HG02943 (cell line): Measurements from ENCODE around the gene ZXDC.

Experiments
- ATAC-seq: cut with Tn5 transposase; IDR thresholded peaks from one replicate; pipeline ENCODE4 v1.9.1; 2021; ENCODE audit warnings: mild to moderate bottlenecking, low read depth, moderate library complexity; ENCODE audit not compliant: unreplicated experiment

The ZXDC gene

DNA sequence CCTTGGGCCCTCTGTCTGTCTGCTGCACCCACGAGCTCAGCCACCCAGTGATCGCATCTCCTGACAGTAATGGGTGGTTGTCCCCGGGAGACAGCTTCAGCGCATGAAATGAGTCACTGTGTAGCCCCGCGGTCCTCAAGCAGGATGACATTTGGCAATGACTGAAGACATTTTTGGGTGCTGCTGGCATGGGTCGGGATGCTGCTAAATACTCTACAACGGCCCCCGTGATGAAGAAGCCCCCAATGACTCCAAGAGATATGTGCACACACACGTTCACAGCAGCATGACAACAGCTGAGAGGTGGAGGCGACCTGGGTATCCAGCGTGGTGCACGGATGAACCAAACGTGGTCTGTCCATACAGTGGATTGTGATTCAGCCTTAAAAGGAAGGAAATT is 17.4 kb upstream of the ZXDC start:
- ATAC-seq = no peak

GRCh38 chr3:126491221-126492013 is 15.7 kb upstream of the ZXDC start:
- ATAC-seq = no peak

DNA sequence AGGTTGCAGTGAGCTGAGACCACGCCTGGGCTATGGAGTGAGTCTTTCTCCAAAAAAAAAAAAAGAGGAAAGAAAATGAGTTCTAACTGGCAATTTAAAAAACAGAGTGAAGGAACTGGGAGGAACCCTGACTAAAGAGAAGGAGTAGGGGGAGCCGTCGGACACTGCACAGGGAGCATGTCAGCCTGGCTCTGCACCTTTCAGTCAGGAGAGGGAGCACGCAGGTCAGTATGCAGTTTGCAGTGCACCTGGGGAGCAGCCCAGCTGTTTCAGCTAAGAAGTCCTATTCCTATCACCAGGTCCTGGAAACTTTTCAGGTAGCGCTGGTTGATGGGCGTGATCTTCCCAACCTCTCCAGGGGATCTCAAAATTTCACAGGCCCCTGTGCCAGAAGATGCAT is 14.9 kb upstream of the ZXDC start:
- no peak for ATAC-seq

DNA sequence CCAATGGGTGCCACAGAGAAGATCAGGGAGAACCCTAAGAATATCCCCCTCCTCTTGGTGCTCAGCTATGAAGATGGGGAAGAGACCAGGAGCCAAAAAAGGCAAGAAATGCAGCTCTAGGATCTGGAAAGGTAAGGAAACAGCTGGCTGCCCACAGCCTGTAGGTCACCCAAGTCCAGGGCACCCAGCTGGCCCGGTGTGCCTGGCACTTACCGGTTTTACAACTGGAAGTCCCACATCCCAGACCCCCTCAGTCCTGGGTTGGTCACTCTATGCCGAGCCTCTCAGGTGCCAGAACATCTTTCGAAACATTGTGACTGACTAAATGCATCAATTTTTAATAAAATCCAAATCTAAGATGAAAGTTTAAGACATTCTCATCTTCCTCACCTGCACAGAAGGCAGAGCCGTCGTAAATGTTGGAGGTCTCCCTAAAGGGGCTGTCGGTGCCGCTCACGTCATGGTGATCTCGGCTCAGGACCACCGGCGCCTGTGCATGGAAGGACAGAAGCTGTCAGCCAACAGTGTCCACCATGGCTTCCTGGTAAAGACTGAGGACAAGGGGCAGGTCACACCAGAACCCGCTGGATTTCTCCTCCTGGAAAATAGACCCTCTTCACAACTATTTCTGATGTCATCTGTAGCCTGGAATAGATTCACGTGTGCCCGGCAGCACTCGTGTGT is 13.3 kb upstream of the ZXDC start:
- ATAC-seq = no peak

DNA sequence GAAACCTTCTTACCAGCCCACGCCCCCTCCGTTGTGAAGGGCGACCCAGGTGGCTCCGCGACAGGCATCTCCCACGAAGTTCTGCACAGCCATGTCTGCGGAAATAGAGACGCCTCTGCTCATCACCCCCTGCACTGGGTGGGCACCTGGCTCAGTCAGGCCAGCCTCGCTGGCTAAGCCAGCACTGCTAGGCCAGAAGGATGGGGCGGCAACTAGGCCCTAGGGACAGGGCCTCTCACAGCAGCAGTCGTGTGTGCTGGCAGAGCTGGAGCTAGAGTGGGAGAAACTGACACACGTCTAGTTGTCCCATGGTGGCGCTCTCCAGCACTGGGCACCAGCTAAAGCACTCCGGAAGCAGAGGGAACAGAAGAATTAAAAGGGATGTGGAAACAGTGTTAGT is 12.5 kb upstream of the ZXDC start:
- no peak for ATAC-seq

DNA sequence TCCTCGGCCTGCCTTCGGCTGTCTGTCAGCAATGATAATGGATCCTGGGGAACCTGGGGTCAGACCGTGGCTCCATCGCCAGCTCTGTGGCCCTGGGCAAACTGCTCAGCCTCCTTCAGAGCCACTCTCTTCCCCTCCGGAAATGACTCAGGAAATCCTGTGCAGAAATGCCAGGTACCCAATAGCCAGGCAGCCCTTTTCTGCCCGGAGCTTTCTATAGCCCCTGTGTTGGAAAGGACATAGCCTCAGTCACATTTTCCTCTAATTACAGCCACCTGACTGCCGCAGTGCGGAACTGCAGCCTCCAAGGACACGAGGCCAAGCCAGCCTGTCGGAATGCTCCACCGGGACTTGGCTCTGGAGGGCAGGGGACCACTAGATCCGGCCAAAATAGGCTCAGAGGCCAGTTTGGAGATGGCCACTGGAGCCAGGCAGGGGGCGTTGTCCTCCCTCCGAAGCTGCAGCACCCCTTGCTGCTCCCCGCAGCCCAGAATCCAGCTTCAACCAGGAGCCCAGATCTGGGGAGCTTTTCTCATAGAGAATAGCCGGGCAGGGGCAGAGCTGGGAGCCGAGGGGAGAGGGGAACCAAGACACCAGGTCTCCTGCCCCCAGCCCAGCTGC is 11.6 kb upstream of the ZXDC start:
- ATAC-seq = no peak

GRCh38 chr3:126486360-126486847 is 10.7 kb upstream of the ZXDC start:
- ATAC-seq = no peak

DNA sequence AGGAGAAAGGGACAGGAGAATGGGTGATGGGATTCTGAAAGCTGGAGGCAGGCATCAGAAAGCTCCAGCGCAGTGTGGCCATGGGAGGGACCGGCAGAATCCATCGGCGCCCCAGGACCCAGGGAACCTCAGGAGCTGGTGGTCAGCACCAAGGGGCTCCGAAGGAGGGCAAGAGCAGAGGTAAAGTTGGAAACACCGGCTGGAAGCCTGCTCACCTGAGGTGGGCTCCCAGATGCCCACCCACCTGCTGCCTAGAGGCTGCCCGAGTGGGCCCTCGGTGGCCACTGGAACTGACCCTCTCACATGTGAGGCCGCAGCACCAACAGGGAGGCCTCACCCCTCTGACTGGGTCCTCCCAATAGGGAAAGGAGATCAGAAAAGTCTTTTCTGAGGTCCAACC is 10.3 kb upstream of the ZXDC start:
- ATAC-seq = no peak

DNA sequence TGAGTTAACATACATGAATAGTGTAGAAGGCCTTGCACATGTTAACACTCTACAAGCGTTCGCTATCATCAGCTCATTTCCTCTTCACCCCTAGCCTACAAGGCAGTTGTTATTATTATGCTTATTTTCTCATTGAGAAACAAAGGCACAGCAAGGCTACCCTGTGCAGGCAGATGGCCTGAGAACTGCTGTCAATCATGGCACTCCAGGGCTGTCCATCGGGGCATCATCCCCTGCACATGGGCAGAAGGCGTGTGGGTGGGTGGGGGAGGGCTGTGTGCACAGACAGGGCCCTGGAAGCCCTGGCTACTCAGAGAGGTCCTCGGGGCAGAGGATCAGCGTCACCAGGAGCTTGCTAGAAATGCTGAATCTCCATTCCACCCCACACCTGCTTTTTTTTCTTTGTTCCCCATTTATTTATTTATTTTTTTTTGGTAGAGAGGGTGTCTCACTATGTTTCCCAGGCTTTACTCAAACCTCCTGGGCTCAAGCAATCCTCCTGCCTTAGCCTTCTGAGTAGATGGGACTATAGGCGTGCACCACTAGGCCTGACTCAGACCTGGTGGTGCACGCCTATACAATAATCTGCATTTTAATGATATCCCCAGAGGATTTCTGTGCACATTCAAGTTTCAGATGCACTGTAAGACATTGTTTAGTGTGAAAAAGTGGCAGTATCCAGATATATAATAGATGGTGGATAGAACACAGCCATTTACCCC is 9.6 kb upstream of the ZXDC start:
- ATAC-seq = no peak

- no peak for ATAC-seq
These were observed 9.0 kb upstream of the ZXDC start for GRCh38 chr3:126484662-126485061.

GRCh38 chr3:126484148-126484547 is 8.5 kb upstream of the ZXDC start:
- ATAC-seq = no peak

- ATAC-seq = no peak
These were observed 7.7 kb upstream of the ZXDC start for GRCh38 chr3:126483321-126483761.

- no peak for ATAC-seq
These were observed 7.0 kb upstream of the ZXDC start for GRCh38 chr3:126482503-126483255.

DNA sequence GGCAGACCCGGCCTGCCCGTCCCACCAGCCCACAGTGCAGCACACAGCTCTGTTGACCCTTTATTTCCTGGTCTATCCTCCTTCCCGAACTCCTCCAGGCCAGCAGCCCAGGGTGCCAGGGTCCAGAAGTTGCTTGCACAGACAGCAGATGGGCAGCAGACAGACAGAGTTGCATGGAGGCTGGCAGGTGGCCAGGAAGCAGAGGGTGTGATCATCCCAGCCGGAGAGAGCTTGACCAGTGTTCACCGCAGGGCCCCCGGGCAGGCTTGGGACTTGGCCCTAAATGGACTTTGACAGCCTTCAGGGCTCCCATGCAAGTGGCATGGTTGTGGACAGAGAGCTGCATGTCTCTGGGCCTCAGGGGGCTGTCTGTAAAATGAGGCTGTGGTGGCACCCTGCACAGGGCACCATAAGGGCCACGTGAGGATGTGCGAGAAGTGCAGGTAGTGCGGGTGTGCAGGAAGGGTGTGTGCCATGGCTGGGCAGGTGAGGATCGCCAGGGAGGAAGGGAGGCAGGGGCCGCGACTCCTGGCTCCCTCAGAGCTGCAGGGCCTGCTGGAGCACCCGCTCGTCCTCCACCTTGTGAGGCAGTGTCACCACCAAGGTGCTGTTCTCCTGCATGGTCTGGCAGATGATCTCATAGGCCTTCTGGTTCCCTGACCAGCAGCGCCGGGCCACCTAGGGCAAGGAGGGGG is 6.3 kb upstream of the ZXDC start:
- no peak for ATAC-seq

- ATAC-seq = no peak
These were observed 5.2 kb upstream of the ZXDC start for GRCh38 chr3:126480861-126481260.

DNA sequence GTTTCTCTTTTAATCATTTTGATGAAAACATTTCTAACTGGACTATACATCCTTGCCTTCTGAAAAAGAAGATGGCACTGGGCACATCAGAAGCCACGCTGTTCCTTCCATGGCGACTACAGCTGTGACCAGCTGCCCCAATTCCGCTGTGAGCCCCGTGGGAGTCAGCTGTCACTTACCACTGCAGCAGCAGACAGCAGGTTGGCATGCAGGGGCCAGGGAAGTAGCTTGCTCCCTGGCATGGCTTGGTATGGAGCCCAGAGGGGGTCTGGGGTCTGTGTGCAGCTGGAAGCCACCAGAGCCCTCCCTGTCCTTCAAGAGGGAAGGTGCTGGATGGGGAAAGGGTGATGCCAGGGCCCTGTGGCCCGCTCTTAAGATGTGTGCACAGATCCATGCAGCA is 4.5 kb upstream of the ZXDC start:
- ATAC-seq = no peak

- ATAC-seq = no peak
These were observed 4.0 kb upstream of the ZXDC start for GRCh38 chr3:126479642-126480041.

DNA sequence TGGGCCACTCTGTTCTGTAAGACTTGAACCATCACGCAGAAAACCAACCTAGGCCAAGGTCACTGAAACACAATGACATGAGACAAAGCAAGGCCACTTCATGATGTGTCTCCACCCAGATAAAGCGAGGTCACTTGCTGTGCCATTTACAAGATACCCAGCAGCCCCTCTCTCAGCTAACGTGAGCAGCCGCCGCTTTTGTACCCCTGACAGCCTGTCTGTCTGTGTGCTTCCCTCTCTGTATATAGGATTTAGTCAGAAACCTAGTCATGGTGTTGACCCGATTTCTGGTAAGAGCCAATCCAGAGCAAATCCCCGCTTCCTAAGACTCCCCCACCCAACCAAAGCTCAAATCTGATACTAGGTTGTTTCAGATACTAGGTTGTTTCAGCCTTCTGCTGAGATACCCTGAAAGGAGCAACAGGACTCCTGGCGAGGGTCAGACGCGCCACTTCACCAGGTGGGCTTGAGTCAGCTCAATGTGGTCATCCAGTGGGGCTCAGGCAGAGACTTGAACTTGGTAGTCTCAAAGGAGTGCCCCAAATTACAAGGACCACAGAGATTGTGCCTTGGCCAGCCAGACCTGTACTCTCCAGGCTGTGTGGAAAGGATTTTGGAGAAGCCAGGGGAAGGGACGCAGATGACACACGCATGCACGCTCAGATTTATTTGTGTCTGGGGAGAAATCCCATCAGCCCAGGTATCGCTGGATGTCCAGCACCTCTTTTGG is 3.1 kb upstream of the ZXDC start:
- ATAC-seq = no peak

- no peak for ATAC-seq
These were observed 1.3 kb upstream of the ZXDC start for GRCh38 chr3:126477061-126477380.
